Activated naive CD8-positive, alpha-beta T cell treated with anti-CD3 and anti-CD28 coated beads, Interleukin-2, amount 50 U/mL, for 16 hours (primary cell): ENCODE results near the gene GPX1.
"Not testable (repeated sequence)": the region's sequence is repeated elsewhere in the genome, so short reads cannot be mapped to it uniquely, and the experiment has no call there.

ENCODE experiments used
- DNase-seq: peaks from one replicate; pipeline ENCODE4 v3.0.0-alpha.2; 2020; ENCODE audit warnings: low read depth, low spot score

Gene GPX1

GRCh38 chr3:49358217-49358883, at the start of gene GPX1:
Gene GPX1, minus strand, starts transcription at chr3:49358353. Its CDS starts 75 bp downstream, at chr3:49358278.
- DNase-seq, result peak; percentile 52

DNA sequence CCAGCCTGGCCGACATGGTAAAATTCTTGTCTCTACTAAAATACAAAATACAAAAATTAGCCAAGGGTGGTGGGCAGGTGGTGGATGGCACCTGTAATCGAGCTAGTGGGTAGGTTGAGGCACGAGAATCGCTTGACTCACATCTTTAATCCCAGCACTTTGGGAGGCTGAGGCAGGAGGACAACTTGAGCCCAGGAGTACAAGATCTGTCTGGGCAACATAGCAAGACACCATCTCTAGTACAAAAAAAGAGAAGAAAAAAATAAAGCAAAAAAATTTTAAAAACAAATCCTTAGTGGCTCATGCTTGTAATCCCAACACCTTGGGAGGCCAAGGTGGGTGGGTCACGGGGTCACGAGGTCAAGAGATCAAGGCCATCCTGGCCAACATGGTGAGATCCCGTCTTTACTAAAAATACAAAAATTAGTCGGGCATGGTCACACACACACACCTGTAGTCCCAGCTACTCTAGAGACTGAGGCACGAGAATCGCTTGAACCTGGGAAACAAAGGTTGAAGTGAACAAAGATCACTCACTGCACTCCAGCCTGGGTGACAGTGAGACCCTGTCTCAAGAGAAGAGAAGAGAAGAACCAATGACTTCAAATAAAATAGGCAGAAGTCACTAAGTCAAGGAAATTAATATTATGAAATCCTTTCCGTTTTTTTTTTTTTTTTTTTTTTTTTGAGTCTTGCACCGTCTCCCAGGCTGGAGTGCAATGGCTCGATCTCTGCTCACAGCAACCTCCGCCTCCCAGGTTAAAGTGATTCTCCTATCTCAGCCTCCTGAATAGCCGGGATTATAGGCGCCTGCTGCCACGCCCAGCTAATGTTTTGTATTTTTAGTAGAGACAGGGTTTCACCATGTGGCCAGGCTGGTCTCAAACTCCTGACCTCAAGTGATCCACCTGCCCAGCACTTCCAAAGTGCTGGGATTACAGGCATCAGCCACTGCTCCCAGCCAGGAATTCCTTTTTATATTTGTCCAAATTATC, 48.7 kb upstream of the GPX1 start:
- no peak for DNase-seq

GRCh38 chr3:49405570-49405969, 47.4 kb upstream of the GPX1 start:
- not testable (repeated sequence) for DNase-seq

GRCh38 chr3:49403891-49404290, 45.7 kb upstream of the GPX1 start:
- DNase-seq, result no peak

GRCh38 chr3:49401766-49402165, 43.6 kb upstream of the GPX1 start:
- no peak for DNase-seq

GRCh38 chr3:49399461-49399860, 41.3 kb upstream of the GPX1 start:
- no peak for DNase-seq

GRCh38 chr3:49397470-49397869, 39.3 kb upstream of the GPX1 start:
- no peak for DNase-seq

DNA sequence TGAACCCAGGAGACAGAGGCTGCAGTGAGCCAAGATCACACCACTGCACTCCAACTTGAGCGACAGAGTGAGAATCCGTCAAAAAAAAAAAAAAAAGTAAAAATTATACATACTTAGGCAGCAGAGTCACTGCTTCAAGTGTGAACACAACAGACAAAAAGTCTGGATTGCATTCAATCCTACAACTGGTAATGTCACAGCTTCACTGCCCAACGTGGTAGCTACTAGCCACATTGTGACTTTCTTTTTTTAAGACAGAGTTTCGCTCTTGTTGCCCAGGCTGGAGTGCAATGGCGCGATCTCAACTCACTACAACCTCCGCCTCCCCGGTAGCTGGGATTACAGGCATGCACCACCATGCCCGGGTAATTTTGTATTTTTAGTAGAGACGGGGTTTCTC, 33.2 kb upstream of the GPX1 start:
- DNase-seq, result not testable (repeated sequence)

- no peak for DNase-seq
These were observed 31.1 kb upstream of the GPX1 start for GRCh38 chr3:49389297-49389696.

GRCh38 chr3:49388289-49388820, 30.2 kb upstream of the GPX1 start:
- DNase-seq, result no peak

- no peak for DNase-seq
These were observed 29.6 kb upstream of the GPX1 start for GRCh38 chr3:49387721-49388120.

DNA sequence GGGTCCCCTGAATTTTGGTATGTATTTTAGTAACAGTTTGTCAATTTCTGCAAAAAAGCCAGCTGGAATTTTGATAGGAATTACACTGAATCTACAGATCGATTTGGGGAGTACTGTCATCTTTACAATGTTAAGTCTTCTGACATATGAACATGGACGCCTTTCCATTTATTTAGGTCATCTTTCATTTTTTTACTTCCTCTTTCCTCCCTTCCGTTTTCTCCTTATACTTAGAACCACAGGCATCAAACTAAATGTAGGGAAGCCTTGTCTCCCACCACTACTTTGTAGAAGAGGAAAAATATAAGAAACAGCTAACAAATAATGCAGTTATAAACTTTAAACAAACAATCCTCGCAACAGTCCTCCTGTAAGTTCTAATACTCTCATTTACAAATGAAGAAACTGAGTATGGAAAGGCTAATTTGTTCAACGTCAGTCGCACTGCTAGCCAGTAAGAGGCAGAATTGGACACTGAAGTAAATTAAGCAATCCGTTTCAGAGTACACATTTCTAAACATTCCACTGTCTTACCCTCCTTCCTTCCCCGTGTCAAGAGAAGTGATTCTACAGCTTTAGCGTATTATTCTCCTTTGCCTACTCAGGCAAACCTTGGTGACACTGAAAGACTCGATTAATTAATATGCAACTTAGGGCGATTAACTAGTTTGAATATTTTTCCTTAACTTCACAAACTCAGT, 28.1 kb upstream of the GPX1 start:
- no peak for DNase-seq

DNA sequence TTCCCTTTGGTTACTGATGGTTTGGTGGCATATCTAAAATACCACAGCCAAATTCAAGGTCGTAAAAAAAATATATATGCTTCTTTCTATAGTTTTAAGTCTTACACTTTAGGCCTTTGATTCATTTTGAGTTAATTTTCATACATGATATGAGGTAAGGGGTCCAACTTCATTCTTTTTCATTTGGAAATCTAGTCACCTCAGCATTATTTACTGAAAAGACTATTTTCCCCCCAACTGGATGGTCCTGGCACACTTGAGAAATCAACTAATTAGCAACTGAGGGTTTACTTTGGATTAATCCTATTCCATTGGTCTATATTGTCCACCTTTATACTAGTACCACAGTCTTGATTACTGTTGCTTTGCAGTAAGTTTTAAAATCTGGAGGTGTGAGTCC, 27.5 kb upstream of the GPX1 start:
- DNase-seq, result no peak

DNA sequence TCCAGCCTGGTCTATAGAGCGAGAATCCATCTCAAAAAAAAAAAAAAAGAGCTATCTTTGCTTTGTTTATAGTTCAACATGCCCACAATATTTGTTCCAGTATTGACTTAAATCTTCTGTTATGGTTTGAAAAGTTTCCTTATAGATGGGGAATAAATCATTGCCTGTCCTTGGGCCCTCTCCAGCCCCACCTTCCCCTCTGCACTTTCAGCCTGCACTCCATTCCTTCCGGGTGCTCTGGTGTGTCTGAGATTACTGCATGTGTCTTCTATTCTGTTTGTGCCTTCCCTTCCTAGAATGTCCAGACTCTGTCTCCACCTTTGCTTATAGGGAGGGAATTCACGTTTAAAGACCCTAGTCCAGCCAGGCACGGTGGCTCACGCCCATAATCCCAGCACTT, 25.2 kb upstream of the GPX1 start:
- no peak for DNase-seq

DNA sequence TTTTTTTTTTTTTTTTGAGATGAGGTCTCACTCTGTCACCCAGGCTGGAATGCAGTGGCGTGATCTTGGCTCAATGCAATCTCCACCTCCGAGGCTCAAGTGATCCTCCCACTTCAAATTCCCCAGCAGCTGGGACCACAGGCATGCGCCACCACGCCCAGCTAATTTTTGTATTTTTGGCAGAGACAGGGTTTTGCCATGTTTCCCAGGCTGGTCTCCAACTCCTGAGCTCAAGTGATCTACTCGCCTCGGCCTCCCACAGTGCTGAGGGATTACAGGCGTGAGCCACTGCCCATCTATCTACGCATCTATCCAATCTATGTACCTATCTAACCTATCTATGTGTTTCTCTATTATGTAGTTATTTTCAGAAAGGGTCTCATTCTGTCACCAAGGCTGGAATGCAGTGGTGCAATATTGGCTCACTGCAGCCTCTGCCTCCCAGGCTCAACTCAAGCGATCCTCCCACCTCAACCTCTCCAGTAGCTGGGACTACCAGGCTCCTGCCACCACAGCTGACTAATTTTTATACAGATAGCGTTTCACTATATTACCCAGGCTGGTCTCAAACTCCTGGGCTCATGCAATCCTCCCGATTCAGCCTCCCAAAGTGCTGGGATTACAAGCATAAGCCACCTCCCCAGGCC, 20.2 kb upstream of the GPX1 start:
- no peak for DNase-seq

- peak; percentile 10 for DNase-seq
These were observed 19.3 kb upstream of the GPX1 start for GRCh38 chr3:49377483-49377882.

GRCh38 chr3:49371946-49372345, 13.8 kb upstream of the GPX1 start:
- DNase-seq, result no peak

- no peak for DNase-seq
These were observed 12.6 kb upstream of the GPX1 start for GRCh38 chr3:49370585-49371290.

DNA sequence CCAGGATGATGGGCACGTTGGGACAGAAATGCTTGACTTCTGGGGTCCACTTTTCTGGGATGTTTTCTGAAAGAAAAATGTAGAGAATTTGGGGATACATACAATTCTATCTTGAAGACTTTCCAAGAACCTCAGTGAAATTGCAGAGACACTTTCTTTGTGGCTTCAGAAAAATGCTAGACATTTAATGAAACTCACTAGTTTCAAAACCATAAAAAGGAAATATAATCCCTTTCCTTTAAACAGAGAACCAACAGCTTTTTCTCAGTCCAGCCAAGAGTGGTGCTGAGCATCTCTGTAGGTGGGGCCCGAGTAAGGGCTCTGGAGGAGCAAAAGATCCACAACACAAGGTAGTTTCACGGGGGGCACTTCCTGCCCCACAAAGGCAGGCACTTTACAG, 4.4 kb upstream of the GPX1 start:
- DNase-seq, result no peak

DNA sequence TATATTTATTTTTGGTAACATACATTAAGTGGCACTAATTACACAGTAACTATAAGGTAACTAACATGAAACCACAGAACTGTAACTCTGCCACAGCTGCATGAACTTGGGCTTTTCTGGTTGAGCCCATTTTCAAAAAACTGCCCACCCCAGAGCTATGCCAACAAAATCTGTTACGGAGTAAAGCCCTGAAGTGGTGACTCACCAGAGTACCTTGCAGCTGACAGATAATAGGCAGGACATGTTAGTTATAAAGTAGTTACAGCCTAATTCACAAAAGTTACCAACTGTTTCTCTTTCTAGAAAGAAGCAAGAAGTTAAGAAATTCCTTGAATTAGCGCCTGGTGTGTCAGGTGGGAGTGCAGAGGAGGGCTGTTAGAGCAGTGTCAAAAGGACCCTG, 1.5 kb upstream of the GPX1 start:
- DNase-seq, result no peak

DNA sequence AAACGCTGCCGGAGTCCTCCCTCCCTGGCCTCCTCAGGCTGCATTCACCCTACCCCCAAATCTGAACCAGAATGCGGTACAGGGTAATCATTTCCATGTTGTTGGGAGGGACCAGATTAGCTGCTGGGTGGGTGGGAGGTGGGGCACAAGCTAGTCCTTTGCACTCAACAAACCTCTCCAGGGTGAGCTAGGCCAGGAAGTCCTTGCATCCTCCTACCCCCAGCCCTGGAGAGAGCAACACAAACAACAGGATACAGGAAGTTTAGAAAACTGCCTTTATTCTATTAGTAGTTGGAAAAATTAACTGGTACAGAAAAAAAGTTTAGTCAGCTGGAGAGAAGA, 702 bp upstream of the GPX1 start:
- no peak for DNase-seq
